GM12801 (cell line): ENCODE results near the gene EXD3.

Experiments
- CTCF ChIP-seq: IDR thresholded peaks from one replicate; pipeline ENCODE4 v1.5.1; 2011; ENCODE audit warnings: control low read depth; ENCODE audit not compliant: insufficient read length; ENCODE audit errors: extremely low read depth

The EXD3 gene

DNA sequence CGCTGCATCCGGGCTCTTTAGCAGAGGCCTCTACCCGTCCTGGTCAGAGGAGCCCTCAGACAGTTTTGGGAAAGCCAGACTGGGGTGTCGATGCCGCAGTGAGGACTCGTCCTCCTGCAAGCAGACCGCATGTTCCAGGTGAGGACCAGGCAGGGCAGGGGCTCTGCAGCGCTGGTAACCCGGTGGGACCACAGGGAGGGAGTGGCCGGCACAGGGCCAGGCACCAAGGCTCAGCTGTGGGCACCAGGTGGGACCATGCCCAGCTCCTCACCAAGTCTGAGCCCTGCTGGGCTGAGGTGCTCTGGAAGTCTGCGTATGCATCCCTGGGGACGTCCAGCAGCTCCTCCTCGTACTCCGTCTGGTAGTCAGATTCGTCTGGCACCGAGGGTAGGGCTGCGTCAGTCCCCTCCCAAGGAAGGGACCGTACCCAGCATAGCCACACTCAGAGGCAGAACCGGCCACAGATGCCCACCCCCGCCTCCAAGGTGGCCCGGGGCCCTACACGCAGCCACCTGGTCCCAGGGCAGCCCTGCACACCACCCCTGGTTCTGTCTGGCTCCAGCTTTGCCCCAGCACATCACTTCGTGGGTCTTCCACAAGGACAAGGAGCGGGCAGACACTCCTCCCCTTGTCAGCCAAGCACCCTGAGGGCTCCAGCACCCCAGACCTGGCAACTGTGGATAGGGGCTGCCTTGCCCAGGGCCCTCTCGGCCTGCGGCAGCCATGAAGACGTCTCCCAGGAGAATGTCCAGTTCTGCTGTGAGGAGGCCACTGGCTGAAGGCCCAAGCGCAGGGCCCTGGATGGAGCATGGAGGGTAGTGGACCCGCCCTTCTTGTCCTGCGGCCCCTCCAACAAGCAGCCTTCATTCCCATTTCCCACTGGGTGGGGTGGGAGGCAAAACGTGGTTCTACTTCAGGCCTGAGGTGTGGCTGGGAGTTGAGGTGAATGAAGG lies 37.7 kb upstream of the EXD3 start:
- TF ChIP-seq CTCF = no peak

DNA sequence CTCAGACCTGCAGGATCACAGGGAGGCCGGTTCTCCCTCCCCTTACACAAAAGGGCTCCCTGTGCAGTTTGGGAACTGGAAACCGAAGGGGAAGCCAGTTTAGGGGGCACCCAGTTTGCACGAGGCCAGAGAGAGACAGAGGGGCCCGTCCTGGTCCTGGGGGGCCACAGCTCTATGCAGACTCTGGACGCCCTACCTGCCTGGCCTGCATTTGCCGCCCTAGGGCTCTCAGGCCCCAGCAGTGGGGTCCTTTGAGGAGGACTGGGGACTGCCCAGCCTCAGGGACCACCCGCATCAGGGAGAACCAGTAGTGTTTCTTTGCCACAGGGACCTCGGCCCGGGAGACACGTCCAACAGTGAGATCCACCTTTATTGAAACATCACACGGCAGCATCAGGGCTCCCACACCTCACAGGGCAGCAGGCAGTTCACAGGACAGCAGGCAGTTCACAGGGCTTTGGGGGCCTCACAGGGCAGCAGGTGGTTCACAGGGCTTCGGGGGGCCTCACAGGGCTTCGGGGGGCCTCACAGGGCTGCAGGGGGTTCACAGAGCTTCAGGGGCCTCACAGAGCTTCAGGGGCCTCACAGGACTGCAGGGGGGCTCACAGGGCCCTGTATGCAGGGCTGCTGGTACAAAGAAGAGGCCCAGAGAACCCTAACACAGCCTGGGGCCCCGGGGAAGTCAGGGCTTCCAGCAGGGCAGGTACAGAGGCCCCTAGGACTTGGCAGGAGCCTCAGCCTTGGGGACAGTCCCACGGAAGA lies 36.8 kb upstream of the EXD3 start:
- no peak for TF ChIP-seq CTCF

DNA sequence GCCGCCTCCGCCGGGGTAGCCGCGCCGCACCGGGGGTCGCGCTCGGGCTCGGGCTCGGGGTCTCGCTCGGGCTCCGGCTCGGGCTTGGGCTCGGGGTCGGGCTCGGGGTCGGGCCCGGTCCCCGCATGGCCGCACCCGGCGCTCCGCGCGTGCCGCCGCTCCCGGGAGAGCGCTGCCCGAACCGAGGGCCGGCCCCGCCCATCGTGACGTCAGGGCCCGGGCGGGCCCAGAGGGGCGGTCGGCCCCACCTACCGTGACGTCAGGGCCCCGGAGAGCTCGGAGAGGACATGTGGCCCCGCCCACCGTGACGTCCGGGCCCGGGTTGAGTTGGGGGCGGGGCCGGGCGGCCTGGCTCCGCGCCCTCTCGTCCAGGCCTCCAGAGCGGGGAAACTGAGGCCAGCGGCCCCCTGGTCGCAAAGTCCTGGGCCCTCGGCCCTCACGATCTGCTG lies 36.2 kb upstream of the EXD3 start, which contains the start of gene NSMF:
NSMF (minus strand) TSS at position 183 of the 449 bp plus-strand sequence. CDS start 232 bp downstream, outside the sequence.
- TF ChIP-seq CTCF = no peak

GRCh38 chr9:137458194-137459151 lies 35.5 kb upstream of the EXD3 start:
- TF ChIP-seq CTCF = no peak

DNA sequence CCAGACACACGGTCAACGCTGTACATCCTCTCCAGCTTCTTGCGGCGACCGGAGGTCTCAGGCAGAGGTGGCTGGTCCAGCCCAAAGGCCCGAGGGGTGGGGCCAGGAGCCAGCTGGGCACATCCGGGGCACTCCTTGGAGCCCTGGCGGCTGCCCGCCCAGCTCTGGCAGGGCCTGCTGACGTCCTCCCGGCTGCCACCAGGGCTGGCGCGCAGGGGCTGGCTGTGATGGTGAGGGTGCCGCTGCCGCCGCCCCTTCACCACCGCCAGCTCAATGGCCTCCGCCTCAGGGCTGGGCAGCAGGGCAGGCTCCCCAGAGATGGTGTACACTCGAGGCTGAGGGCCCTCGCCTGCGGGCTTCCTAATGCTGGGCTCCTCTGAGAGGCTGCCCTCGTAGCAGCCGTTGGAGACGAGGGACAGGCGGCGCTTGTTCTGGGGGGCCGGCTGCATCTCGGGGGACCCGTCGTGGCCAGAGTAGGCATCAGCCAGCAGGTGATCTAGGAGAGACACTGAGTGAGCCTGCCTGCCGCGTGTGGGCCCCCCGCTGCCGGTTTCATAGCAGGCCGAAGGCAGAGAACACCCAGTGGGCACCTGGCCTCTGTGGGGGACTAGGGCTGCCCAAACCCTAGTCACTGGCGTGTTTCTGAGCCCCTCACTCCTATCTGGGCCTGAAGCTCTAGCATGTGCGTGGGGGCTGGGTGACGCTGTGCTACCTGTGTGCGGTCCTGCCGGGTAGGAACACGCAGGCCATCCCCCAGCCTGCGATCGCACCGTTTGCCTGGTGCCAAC lies 34.6 kb upstream of the EXD3 start:
- no peak for TF ChIP-seq CTCF

- TF ChIP-seq CTCF = no peak
Measured at GRCh38 chr9:137456864-137457405, 34.0 kb upstream of the EXD3 start.
